Ishikawa (cell line): ENCODE results near the gene MBTD1.

Experiments used
- EGR1 ChIP-seq: IDR thresholded peaks from 2 replicates; pipeline ENCODE4 v1.6.1; 2012
- EP300 ChIP-seq: IDR thresholded peaks from 2 replicates; pipeline ENCODE4 v1.6.1; 2012; ENCODE audit warnings: borderline replicate concordance
- FOXM1 ChIP-seq: IDR thresholded peaks from 2 replicates; pipeline ENCODE4 v1.6.1; 2012; ENCODE audit warnings: low read depth, borderline replicate concordance
- REST ChIP-seq: IDR thresholded peaks from 2 replicates; pipeline ENCODE4 v1.6.1; 2012; ENCODE audit warnings: low read depth, mild to moderate bottlenecking
- USF1 ChIP-seq: IDR thresholded peaks from 2 replicates; pipeline ENCODE4 v1.6.1; 2012
- ZBTB7A ChIP-seq: IDR thresholded peaks from 2 replicates; pipeline ENCODE4 v1.6.1; 2012; ENCODE audit warnings: low read depth
- TF ChIP-seq, protein P1 (sequence below): IDR thresholded peaks from 2 replicates; pipeline ENCODE4 v1.6.1; 2012

- TF ChIP-seq FOXM1: no peak
- no peak for TF ChIP-seq USF1
- TF ChIP-seq ZBTB7A: no peak
- no peak for TF ChIP-seq REST
- no peak for TF ChIP-seq EGR1
- TF ChIP-seq EP300: no peak
- TF ChIP-seq, protein P1, sequence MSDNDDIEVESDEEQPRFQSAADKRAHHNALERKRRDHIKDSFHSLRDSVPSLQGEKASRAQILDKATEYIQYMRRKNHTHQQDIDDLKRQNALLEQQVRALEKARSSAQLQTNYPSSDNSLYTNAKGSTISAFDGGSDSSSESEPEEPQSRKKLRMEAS: no peak
These were observed 38.9 kb upstream of the MBTD1 start for GRCh38 chr17:51298508-51299371.
